Right lobe of liver (tissue), 6 donors: ENCODE data around the gene ATXN10. TPM values are rescaled to one million over a fixed set of nuclear protein-coding genes. Genes with fewer than 3 reads are reported as not detected.

Experiments used
- ATAC-seq, 4 donors: fragments of 200-7000 bp; cut with Tn5 transposase; one replicate each; pipeline ENCODE4 v1.9.1; 2020; ENCODE audit warnings: mild to moderate bottlenecking in 4 of 4, moderate library complexity in 4 of 4
- DNase-seq, 3 donors: peaks; one replicate each; pipeline ENCODE4 v3.0.0-alpha.2; 2020
- H3K27ac ChIP-seq, 3 donors: fragments of 200-600 bp; one replicate each; pipeline ENCODE4 v1.8.0; 2022
- H3K27me3 ChIP-seq, 2 donors: fragments of 200-600 bp; one replicate each; pipeline ENCODE4 v1.8.0; 2022
- H3K36me3 ChIP-seq, 4 donors: fragments of 200-600 bp; sonication (generic) in 1 of 4; one replicate each; pipeline versions ENCODE4 v1.5.1 to v1.8.0; 2017 to 2022; ENCODE audit warnings: control low read depth in 1 of 4
- H3K4me1 ChIP-seq, 4 donors: fragments of 200-600 bp; sonication (generic) in 1 of 4; one replicate each; pipeline versions ENCODE4 v1.5.1 to v1.8.0; 2017 to 2022; ENCODE audit warnings: control low read depth in 1 of 4
- H3K4me3 ChIP-seq, 3 donors: fragments of 200-600 bp; one replicate each; pipeline ENCODE4 v1.8.0; 2022
- H3K9me3 ChIP-seq, 4 donors: fragments of 200-600 bp; sonication (generic) in 1 of 4; one replicate each; pipeline versions ENCODE4 v1.5.1 to v1.8.0; 2017 to 2022; ENCODE audit warnings: control low read depth in 1 of 4
- CTCF ChIP-seq, 4 donors: fragments of 200-600 bp in 3 of 4; fragments of 450-650 bp in 1 of 4; IDR thresholded peaks; one replicate each; pipeline versions ENCODE4 v1.5.1 to v1.8.0; 2016 to 2022; ENCODE audit warnings: antibody characterized with exemption in 4 of 4, mild to moderate bottlenecking in 2 of 4
- POLR2A ChIP-seq: fragments of 450-650 bp; IDR thresholded peaks from one replicate; pipeline ENCODE4 v1.6.1; 2017; ENCODE audit warnings: antibody characterized with exemption, mild to moderate bottlenecking
- WGBS: methylation state at CpG from one replicate; pipeline ENCODE4 v1.1.6; 2018; ENCODE audit warnings: low coverage, low lambda C conversion rate; ENCODE audit not compliant: insufficient coverage; ENCODE audit errors: missing lambda C conversion rate; 5-methylcytosine and 5-hydroxymethylcytosine counted together
- intact Hi-C, 2 donors: fragments of 100-400 bp; cut with DNase I; formaldehyde crosslinking; loops; one replicate each; pipeline versions ENCODE4 v1.11.2 to v1.14.1; 2022
- total RNA-seq, 6 experiments: library from RNA; depleted of rRNA in 2 of 6; stranded (reverse); fragments of >200 nt in 2 of 6; fragmentation: NEBNext Ultra II Directional in 3 of 6; extraction: Animal tissue kit (Norgen Biotek cat#: 25700) in 3 of 6; gene quantifications; one replicate each; pipeline versions ENCODE4 v1.1.0 to v1.2.4, GENCODE V29; 2016 to 2023
- donor health status: DM: no; HTN: yes; CAD: no.
- donor health status: DM: no; HTN: no; CAD: no.
- donor health status: DM: no; HTN: no; CAD: no.
- donor health status: DM: no; HTN: yes; CAD: no.
- donor health status: DM: no; HTN: yes; CAD: no.

ATXN10 gene
- total RNA-seq, 6 experiments from 2014 or later = 70.0 to 118 (median 84.3) TPM

- 88% methylated on average over 1 of the region's 1 CpG for WGBS
- Histone ChIP-seq H3K4me1 (no peaks in the 10 kb centered on the region), H3K4me3 (no peak overlapping the region), H3K9me3 (no peaks in the 10 kb centered on the region), H3K27ac (no peak overlapping the region), H3K27me3 (no peaks in the 10 kb centered on the region), H3K36me3 (no peaks in the 10 kb centered on the region)
- no peak for TF ChIP-seq CTCF (IDR thresholded peaks at IDR 0.05)
- no peak for TF ChIP-seq POLR2A
- ATAC-seq (no peak), DNase-seq (no peak)
- intact Hi-C loops = no loop called here
Observed at GRCh38 chr22:45828841-45829240, 157.2 kb downstream of the ATXN10 start.

- TF ChIP-seq POLR2A = no peak
- TF ChIP-seq CTCF (IDR thresholded peaks at IDR 0.05) = no peak
- H3K4me1 ChIP-seq = no peaks in the 10 kb centered on the region
- 57% methylated on average over 3 of the region's 3 CpGs for WGBS
- ATAC-seq = peak in 1 of 4 donors; percentile 29
- H3K36me3 ChIP-seq = no peaks in the 10 kb centered on the region
- no peaks in the 10 kb centered on the region for H3K9me3 ChIP-seq
- H3K4me3 ChIP-seq = no peak overlapping the region
- DNase-seq = no peak
- intact Hi-C loops = loop anchor here in 1 of 2 donors (10.0 kb wide), 1 partner anchor 186 kb away; no protein-coding TSS in a partner anchor
- H3K27ac ChIP-seq = no peak overlapping the region
- no peaks in the 10 kb centered on the region for H3K27me3 ChIP-seq
Observed at GRCh38 chr22:45830531-45831245, 159.1 kb downstream of the ATXN10 start.

GRCh38 chr22:45831394-45831793 lies 159.8 kb downstream of the ATXN10 start:
- no peaks in the 10 kb centered on the region for H3K9me3 ChIP-seq
- intact Hi-C loops = loop anchor here in 1 of 2 donors (10.0 kb wide), 1 partner anchor 187 kb away; no protein-coding TSS in a partner anchor
- no peaks in the 10 kb centered on the region for H3K27me3 ChIP-seq
- TF ChIP-seq CTCF (IDR thresholded peaks at IDR 0.05) = peak; percentile 37 to 58 (median 44)
- TF ChIP-seq POLR2A = no peak
- no peak overlapping the region for H3K27ac ChIP-seq
- no peaks in the 10 kb centered on the region for H3K36me3 ChIP-seq
- peak; percentile 30 to 40 (median 34) for ATAC-seq
- no peaks in the 10 kb centered on the region for H3K4me1 ChIP-seq
- DNase-seq = no peak
- WGBS = 72% methylated on average over 2 of the region's 2 CpGs
- H3K4me3 ChIP-seq = no peak overlapping the region

- no peak overlapping the region for H3K4me3 ChIP-seq
- H3K27me3 ChIP-seq = no peaks in the 10 kb centered on the region
- WGBS = 91% methylated on average over 2 of the region's 2 CpGs
- intact Hi-C loops = loop anchor here in 1 of 2 donors (10.0 kb wide), 1 partner anchor 187 kb away; no protein-coding TSS in a partner anchor
- DNase-seq (no peak), ATAC-seq (no peak)
- H3K36me3 ChIP-seq = no peaks in the 10 kb centered on the region
- no peak overlapping the region for H3K27ac ChIP-seq
- TF ChIP-seq CTCF (IDR thresholded peaks at IDR 0.05) = no peak
- TF ChIP-seq POLR2A = no peak
- H3K4me1 ChIP-seq = no peaks in the 10 kb centered on the region
- H3K9me3 ChIP-seq = no peaks in the 10 kb centered on the region
Observed at GRCh38 chr22:45832180-45832579, 160.5 kb downstream of the ATXN10 start.
